CD4-positive, alpha-beta T cell treated with Interleukin-4 for 1 hour (primary cell): ENCODE results near the gene PAM.
"Not testable (repeated sequence)": the region's sequence is repeated elsewhere in the genome, so short reads cannot be mapped to it uniquely, and the experiment has no call there.

ENCODE experiments used
- DNase-seq, 2 donors: peaks; one replicate each; pipeline ENCODE4 v3.0.0-alpha.2; 2020 to 2022

Gene PAM

GRCh38 chr5:102903074-102903871, 148.2 kb downstream of the PAM start:
- DNase-seq: no peak

DNA sequence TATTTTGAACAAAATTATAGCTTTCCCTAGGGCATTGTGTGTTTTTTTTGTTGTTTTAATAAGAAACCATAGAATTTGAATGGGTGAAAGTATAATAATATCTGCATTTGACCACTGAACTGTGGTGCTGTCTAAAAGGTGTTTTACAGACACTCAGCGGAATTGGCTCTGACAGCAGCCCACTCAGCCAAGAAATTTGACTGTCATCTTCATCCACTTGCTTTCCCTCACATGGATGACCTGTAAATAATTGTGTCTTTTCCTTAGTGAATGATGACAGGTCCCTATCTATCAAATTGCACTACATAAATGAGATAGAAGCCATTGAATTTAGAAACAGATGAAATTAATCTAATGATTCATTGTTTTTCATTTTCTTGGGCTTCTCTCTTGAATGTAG, 150.0 kb downstream of the PAM start:
- DNase-seq: no peak

- not testable (repeated sequence) for DNase-seq
Observed at GRCh38 chr5:102907099-102907498, 152.0 kb downstream of the PAM start.

DNA sequence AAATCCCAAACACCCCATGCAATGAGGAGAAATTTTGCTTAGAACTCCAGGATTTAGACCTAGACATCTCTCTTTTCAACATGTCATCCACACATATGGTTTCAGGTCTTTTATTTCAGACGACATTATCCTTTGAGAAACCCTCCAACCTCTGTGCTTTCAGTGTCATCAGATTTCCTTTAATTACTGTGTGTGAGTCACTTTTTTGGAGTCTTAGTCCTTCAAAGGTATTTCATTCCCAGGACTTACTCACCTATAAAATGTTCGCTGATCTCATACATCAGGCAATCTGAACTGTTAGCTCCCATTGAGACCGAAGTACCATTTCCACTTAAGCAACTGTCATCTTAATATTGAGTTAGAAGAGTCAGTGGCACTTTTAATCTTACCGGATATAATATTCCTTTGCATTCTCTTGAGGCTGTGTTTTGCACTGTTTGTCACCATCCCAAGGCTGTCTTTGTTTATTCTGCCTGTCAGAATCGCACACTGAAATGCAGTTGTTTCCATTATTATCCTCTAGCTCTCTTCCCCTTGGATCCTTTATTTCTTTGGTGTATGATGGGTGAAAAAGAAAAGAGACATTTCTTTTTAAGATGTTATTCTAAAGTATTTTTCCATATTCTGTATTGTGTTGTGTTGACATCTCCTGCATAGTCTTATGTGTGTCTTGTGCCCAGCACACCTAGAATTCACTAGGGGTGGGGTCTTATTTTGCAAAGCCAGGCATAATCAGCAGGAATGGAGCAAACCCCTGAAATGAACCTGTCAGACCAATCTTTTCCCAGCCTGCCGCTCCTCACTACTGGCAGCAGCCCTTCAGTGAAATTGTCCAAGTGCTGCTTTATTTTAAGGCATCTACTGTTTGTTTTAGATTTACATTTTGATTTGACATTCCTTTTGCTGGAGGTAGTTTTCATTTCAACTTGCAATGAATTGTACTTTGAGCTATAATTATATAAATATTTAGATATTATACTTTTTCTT, 155.4 kb downstream of the PAM start:
- no peak for DNase-seq

DNA sequence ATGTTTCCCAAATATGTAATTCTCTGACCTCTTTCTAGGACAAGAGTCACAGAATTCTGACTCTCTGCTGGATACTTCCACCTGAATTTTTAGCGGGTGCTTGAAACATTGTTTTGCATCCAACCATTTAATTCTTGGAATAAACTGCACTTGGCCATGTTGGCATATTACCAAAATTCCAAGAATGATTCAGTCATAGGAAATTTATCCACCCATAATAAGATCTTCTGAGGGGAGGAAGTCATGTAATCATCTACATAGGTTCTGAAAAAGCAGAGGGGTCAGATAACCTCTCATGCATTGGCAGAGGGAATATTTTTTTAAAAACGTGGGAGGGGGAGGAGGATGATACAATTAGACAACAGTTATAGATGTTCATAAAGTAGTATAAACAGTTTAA, 156.9 kb downstream of the PAM start:
- no peak for DNase-seq

DNA sequence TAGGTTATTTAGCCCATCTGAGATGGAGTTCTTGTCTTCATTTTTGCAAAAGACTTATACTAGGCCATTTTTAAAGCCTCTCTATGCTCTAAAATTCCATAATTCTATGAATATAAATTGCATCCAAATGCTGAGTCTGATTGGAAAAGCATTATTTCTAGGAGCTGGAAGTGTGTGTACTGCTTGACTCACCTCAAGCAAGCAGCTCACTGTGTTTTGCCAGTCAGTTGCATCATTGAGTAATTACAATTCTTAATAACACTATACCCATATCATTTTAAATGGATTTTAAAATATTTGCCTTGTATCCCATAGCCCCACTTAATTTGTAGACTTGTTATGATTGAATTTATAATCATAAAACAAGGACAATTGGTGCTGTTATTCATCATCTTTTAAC, 161.0 kb downstream of the PAM start:
- no peak for DNase-seq

DNA sequence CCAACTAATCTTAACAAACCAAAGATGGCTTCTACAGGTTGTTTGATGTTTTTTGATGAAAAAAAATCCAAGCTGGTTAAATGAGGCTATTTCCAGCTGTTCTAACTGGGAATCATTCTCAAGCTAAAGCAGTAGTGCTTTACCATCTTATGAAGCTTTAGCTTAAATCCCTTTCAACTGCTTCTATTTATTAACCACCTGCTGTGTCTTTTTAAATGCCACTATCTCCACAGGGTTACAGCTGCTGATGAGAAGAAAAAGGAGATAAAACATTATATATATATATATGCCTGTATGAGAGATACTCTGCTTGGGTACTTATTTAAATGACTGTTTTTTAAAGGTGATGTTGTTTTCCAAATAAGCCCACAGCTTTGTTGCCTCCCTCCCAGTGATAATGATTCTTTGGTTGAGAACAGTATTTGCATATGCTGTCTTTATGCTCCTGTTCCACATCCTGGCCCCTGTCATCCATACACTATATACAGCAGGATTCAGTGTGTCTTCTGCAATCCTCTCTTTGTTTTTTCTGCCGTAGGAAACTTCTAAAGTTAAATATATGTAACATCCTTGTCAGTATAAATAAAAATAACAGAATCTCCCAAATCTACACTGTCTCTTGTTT, 164.0 kb downstream of the PAM start:
- no peak for DNase-seq

DNA sequence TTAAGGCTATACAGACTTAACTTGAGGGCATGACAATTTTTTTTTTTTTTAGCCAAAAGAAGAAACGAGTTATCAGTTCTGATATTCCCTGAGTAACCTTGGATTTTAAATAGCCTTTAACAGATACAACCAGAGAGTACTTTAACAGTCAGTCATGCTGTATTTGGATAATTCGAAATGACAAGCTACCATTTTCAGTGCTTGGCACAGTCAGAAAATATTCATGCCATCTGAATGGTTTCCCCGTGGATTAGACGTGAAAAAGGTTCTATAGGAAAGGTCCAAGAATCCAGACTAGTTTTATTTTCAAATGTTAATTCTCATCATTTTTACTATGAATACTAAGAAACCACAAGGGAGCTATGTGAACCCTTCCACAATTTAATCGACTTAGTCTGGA, 165.7 kb downstream of the PAM start:
- no peak for DNase-seq

DNA sequence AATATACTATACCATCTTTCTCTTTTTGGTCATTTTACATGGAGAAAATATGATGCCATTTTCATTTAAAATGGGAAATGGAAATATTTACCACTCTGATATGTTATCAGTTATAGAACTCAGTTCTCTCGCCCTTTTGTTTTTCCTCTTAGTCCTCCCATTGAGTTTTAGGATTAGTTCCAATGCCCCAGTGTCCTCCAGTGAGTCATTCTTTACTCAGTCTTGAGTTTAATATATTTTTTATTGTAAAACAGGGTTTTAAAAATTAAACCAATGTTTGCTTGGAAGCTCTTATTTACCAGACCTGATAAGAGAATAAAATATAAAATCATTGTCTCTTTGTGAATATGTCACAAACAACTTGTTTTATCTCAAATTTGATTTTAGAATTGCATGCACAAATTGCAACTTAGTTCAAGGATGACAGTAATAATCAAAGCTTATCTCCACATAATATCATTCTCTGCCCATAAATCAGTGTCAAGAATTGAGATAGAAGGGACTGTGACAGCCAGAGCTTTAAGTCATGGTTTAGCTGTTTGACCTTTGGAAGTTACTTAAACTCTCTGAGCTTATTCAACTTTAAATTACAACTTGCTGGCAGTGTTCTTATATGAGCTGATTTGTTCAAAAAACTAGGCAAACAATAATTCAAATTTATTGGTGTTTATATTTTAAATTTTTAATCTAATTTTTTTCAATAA, 166.4 kb downstream of the PAM start:
- DNase-seq: no peak

DNA sequence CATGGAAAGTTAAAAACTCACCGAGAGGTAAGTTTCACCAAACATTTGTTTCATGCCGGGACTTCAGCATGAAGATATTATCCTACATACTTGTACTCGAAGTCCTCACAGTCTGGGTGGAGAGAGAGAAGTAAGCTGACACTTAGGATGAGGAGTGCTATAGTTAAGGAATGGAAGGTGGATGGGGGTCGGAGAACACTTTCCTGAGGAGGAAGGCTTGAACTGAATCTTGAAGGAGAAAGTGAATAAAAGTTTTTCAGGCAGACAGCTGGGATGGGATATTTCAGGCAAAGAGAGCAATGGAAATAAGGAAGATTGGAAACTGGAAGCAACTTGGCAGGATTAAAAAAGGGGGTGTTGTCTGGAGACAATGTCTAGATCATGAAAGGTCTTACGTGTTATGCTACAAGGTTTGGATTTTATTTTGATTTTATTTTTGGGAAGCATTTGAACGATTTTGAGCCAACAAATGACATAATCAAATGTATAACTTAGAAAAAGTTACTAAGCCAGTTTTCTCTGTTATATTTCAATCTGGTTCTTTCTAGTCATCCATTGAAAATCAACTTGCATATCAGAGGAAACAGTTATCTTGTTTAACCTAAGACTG, 167.1 kb downstream of the PAM start:
- no peak for DNase-seq

DNA sequence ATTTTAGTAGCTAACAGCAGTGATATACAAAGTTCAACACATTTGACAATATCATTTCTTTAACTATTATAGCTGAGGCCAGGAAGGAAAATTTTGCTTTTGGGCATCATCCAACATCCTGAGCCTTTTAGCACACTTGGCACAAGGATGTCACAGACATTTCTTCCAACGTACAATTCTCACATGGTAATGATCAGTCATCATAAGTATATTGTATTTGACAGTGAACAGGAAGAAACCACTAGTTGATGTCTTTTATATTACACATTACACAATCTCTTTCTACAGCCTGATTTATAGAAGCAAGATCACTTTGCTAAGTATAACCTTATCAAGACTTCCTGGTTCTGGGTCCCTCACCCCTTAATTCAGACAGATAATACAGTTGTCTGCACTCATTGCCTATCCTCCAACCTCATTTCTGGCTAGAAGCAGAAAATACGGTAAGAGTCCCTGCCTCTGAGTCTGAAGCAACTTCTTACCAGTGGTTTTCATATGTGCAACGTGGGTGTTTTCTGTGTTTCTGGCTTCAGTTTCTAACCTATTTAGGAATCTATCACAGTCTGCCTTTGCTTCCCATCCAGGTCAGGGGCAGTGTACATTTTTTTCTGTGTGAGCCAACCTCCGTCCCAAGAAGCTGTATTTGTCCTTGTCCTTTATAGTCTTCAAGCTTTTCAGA, 167.8 kb downstream of the PAM start:
- no peak for DNase-seq

DNA sequence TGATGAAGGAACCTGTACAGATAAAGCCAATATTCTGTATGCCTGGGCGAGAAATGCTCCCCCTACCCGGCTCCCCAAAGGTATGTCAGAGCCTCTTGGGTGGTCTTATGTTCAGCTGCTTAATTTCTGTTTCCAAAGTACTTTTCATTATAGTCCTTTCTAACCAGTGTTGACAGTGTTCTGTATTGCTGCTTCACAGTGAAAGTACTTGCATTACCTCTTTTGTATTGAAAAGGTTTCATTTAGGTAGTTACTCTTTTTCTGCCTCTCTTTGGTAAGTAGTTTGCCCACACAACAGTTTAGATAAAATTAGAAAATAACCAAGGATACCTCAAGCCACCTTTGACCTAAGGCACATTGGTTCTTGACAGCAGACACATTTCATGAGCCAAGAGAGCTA, 169.9 kb downstream of the PAM start:
- DNase-seq: no peak

GRCh38 chr5:102927007-102927406, 171.9 kb downstream of the PAM start:
- no peak for DNase-seq

DNA sequence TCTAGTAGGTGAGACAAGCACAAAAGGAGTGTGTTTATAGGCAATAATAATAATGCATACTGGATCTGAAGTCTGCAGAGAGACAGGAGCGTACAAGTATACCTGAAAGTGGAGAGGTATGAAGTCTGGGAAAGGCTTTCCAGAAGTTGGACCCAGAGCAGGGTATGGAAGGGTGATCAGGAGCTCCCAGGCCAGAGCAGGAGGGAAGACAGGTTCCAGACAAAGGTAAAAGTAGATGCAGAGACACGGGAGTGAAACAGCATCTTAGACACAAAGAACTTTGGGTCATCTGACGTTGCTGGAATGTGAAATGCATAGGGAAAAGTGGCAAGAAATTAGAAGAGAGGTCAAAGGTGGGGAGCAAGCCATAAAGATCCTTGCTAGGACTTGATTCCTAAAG, 175.1 kb downstream of the PAM start:
- DNase-seq: no peak

DNA sequence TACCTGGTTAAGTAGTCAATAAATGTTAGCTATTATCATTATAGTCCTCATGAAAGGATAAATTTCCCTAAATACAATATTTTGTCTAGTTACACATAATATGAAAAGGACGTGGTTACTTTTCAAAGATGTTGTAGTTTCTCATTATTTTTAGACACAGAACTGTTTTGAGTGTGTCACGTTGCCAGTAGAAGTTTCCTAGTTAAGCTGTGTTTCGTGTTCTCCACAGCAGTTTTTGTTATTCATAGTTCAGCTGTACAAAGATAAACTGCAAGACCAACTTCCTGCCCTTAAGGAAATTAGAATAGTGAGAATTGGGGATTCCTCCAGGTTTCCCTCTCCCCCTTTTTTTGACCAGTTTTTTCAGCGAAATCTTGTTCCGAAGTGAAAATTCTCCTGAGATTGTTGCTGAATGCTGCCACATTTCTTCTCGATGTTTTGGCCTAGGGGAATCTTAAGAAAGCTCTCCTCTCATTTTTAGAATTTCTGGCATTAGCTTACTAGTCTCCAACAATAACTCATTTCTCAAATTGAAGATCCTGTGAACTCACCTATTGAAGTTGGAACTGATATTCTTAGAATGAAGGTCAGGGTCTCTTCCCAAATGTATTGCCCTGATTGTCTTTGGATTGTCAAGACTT, 176.1 kb downstream of the PAM start:
- DNase-seq: no peak

DNA sequence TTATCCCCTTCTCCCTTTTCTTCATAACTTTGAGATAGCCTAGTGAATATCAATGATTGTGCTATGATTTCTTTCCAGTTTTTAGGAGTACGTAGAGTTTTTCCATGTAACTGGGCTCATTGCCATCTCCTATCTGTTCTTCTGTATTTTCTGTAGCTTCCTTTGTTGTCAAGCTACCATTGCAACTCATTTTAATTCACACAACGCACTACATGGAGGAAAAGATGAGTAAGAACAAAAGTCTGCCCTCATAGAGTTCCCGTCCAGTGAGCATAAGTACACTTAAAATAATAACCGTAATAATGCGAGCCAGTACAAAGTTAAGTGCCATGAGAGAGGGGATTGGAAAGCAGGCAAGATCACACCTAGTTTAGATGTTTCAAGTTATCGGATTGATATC, 177.7 kb downstream of the PAM start:
- no peak for DNase-seq

DNA sequence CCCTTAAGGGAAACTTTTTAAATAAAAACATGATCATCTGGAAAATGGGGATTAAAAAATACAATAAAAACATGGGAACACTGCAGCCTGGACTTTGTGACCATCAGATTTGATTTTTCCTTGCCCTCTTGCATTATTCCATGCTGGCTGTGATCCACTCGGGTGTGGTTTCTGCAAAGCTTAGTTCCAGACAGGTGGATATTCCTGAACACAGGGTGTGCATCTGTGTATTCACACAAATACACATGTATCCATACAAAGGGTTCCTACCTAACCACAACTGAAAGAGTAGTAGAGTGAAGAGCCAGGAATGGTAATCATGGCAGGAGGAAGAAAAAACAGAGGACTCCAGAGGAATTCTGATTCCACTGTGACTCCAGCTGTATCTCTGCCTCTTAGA, 178.2 kb downstream of the PAM start:
- no peak for DNase-seq

GRCh38 chr5:102933721-102934459, 178.8 kb downstream of the PAM start:
- no peak for DNase-seq

GRCh38 chr5:102937894-102938293, 182.8 kb downstream of the PAM start:
- no peak for DNase-seq

GRCh38 chr5:102941111-102941510, 186.0 kb downstream of the PAM start:
- DNase-seq: no peak

GRCh38 chr5:102946414-102946813, 191.3 kb downstream of the PAM start:
- DNase-seq: no peak
